Measurements from ENCODE around the gene RAD1.

RAD1 gene

DNA sequence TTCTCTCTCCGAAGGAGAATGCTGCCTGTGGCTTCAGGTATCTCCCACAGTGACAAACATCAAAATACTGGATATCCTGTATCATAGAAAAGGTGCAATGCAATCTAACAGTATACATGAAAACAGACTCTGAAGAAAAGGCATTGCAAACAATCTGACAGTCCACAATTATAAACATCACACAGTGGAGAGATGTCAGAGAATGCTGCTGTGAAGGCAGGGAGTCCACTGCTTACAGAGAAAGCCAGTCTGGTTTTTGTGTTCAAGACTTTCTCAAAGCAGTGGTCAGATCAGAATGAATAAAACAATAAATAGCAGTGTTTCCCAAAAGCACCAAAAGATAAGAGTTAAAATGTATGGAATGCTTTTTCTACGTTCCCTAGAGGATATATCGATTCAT, 47.6 kb downstream of the RAD1 start:
- no peak overlapping the region for H3K4me3 ChIP-seq
- no peak for DNase-seq (ENCODE audit: low spot score)
- no peak overlapping the region for H3K27ac ChIP-seq
- TF ChIP-seq, protein P1, sequence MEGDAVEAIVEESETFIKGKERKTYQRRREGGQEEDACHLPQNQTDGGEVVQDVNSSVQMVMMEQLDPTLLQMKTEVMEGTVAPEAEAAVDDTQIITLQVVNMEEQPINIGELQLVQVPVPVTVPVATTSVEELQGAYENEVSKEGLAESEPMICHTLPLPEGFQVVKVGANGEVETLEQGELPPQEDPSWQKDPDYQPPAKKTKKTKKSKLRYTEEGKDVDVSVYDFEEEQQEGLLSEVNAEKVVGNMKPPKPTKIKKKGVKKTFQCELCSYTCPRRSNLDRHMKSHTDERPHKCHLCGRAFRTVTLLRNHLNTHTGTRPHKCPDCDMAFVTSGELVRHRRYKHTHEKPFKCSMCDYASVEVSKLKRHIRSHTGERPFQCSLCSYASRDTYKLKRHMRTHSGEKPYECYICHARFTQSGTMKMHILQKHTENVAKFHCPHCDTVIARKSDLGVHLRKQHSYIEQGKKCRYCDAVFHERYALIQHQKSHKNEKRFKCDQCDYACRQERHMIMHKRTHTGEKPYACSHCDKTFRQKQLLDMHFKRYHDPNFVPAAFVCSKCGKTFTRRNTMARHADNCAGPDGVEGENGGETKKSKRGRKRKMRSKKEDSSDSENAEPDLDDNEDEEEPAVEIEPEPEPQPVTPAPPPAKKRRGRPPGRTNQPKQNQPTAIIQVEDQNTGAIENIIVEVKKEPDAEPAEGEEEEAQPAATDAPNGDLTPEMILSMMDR (IDR thresholded peaks at IDR 0.05) = no peak

DNA sequence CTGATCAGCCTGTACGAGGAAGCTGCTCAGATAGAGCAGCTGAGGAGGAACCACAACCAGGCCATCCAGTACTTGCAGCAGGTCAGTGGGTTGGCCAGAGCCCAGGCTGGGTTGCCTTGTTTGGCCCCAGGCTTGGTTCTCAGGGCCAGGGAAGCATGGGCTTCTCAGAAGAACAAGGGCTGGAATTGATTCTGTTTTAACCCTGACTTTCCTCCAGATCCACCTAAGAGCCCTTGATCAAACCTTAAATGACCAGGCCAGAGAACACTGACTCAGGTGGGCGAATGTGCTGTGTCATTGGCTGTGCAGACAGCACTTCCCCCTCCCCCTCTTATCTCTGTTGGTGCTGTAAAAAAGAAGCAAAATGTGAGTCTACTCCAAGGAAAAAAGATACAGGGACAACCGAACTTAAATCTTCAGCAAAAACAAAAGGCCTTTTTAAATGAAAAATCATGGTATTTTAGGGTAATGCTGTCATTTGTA, 48.3 kb downstream of the RAD1 start:
- TF ChIP-seq, protein P1 (IDR thresholded peaks at IDR 0.05) = no peak
- no peak overlapping the region for H3K4me3 ChIP-seq
- no peak for DNase-seq (ENCODE audit: low spot score)
- H3K27ac ChIP-seq = no peak overlapping the region

DNA sequence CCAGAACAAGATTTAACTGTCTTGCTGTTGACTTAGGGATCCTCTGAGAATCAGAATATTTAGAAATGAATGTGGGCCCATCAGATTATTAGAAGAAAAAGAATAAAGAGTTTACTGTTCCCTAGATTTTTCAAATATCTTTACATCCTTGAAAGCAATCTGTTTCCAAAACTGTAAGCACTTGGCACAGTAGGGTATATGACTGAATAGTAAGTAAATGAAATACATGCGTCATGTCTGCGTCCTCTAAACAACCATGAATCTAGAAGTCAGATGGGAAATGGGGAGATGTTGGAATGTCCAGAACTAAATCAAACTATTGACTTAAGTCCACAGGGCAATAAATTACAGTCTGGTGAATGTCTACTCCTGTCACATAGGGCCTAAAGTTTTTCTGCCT, 50.2 kb downstream of the RAD1 start:
- Histone ChIP-seq H3K27ac (no peak overlapping the region), H3K4me3 (no peak overlapping the region)
- no peak for DNase-seq (ENCODE audit: low spot score)
- TF ChIP-seq, protein P1 (IDR thresholded peaks at IDR 0.05) = no peak

DNA sequence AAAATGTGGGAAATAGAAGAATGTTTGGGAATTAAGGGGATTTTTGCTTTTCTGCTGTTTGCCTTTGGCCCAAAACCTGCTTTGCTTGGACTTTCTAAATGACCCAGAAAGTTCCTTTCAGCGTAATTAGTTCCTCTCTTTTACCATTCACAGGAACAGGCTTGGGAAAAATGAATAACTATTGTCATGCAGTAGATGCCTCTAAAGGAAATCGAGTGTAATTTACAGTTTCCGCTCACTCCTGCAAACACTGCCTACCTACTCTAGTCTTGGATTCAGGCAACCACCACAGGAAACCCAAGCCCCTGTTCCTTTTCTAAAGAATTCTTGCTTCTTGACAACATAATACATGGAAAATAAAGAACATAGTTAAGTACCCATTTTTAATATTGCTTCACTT, 51.4 kb downstream of the RAD1 start:
- H3K4me3 ChIP-seq = no peak overlapping the region
- DNase-seq (ENCODE audit: low spot score) = no peak
- H3K27ac ChIP-seq = no peak overlapping the region
- TF ChIP-seq, protein P1 (IDR thresholded peaks at IDR 0.05) = no peak

DNA sequence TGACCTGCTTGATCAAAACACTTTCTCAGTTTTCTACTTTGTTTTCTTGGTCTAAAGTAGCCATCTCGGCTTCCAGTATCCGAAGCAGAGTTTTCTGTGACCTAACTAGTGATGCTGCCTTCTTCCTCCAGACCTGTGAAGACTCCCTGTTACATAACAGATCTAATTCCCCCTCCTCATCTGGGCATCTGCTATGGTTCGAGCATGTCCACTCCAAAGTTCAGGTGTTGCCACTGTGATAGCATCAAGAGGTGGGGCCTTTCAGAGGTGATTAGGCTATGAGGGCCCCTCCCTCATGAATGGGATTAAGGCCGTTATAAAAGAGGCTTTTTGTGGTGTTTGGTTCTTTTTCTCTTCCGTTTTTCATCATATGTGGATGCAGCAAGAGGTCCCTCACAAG, 56.1 kb downstream of the RAD1 start:
- no peak for DNase-seq (ENCODE audit: low spot score)
- TF ChIP-seq, protein P1 (IDR thresholded peaks at IDR 0.05) = no peak
- Histone ChIP-seq H3K27ac (no peak overlapping the region), H3K4me3 (no peak overlapping the region)

DNA sequence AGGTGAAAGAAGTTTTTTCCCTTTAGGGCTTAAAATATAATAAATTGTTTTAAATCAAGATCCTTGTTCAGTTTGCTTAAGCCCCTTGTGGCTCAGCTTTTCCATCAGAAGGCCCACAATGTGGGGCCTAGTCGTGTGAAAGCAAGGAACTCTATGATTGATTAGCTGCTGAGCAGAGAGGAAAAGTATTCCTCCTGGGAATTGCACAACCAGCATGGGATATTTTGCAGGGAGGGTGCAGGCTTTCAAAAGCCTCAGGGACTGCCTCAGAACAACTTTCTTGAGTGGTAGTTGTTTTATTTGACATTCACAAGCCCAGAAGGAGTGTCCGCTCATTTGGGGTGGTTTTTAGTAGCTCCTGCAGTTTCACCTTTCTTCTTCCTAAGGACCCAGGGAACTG, 56.5 kb downstream of the RAD1 start:
- DNase-seq (ENCODE audit: low spot score) = no peak
- TF ChIP-seq, protein P1 (IDR thresholded peaks at IDR 0.05) = no peak
- Histone ChIP-seq H3K4me3 (no peak overlapping the region), H3K27ac (no peak overlapping the region)

DNA sequence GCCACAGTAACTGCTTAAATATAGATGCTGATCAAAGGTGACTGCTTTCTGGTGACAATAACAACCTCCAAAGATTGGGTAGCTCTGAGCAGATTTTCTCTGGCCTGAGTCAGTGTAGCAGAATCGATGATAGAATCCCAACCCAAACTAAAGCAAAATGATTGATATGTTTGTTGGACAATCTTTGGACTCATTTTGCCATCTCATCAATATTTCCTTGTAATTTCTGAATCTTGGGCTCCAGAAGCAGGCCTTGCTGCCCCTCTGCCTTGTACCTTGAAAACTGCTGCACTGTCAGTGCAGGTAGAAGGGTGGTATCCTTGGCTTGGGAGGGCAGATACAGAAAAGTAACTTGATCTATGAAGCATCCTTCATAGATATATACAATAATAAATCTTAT, 57.4 kb downstream of the RAD1 start:
- TF ChIP-seq, protein P1 (IDR thresholded peaks at IDR 0.05) = no peak
- DNase-seq (ENCODE audit: low spot score) = no peak
- H3K27ac ChIP-seq = no peak overlapping the region
- no peak overlapping the region for H3K4me3 ChIP-seq

Measured in coronary artery (tissue), 2 donors.